Measurements from ENCODE around the gene NUDT3. TPM values are rescaled to one million over a fixed set of nuclear protein-coding genes. Genes with fewer than 3 reads are reported as not detected.

The NUDT3 gene
- polyA plus RNA-seq, 1 of the 3 experiments (the other 2 are of a cell fraction), result 11.9 TPM

DNA sequence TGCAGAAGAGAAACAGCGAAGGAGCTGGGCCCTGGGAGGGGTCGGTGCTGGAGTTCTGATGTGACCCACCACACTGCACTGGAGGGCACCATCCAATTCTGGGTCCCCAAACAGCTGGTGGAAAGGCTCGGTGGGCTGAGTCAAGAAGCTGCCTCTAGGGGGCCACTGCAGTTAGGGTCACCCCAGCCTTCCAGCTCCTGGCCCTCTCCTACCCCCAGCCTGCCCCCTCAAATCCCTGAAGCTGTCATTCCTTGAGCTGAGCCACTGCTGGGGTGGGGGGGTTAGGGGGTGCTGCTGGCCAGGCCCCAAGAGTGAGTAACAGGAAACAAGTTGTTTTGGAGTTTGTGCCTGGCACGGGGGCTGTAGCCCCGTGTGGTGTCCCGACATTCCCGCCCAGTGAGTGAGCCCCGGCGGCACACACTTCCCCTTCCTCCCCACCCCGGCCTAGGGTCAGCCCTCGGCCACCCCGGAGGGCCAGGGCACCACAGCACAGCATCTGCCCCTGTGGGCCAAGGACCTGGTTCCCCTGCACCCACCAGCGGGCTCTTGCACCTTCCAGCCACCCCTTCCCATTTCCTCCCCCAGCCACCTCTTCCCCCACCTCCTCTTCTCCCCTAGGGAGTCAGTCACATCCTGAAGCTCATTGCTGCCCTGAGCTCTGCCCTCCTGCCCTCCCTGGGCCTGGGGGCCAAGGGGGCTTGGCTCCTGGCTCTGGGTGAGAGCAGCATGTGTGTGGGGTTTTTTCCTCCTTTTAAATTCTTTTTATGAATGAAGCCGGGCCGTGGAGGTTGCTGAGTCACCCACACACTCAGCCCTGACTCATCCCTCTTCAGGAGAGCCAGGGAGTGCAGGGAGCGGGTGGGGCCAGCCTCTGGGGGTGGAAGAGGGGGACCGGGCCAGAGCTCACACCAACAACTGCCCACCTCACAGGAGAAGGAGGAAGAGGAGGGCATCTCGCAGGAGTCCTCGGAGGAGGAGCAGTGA lies 148.3 kb downstream of the NUDT3 start (continued):
- TF ChIP-seq EZH2phosphoT487 (IDR thresholded peaks at IDR 0.05; ENCODE audit: borderline replicate concordance, low read depth), result no peak

DNA sequence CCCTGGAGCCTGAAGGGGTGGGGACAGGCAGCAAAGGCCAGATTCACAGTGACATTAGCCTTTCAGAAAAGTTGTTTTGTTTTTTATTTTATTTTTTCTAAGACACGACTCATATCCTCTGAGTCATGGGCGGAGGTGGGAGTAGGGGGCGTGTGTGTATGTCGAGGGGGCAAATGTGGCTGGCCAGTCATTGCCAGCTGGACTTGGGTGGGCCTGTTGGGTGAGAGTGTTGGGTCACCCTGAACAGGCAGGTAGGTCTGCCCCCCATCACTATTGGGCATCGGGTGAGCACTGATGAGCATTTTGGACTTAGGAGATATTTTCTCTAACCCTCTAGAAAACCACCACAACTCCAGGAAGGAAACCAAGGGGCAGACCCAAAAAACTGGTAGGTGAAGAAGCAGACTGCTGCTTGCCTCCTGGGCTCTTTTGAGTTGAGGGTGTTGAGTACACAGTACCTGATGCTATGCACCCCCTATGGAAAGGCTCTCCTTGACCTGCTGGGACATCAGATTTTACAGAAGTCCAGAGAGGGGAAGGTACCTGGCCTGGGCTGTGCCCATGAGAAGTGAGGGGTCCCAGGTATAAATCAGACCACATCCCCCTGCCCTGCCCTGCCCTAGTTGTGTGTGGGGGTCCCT lies 149.2 kb downstream of the NUDT3 start:
- Histone ChIP-seq H4K20me1 (ENCODE audit: insufficient read depth) (no peaks in the 10 kb centered on the region), H3K9me2 (no peaks in the 10 kb centered on the region), H3K36me3 (replicated peaks in 1 of 2; ENCODE audit: control insufficient read depth in 1 of 2, insufficient read depth in 2 of 2, low read length in 1 of 2) (peaks cover 11 to 17% of the 10 kb centered on the region in 2 experiments), H3K9me3 (no peaks in the 10 kb centered on the region), H3F3A (replicated peaks; ENCODE audit: insufficient read depth) (peaks cover 54% of the 10 kb centered on the region), H3K4me2 (peak overlapping the region; percentile 92), H3K27me3 (ENCODE audit: insufficient read depth) (no peaks in the 10 kb centered on the region), H2AFZ (ENCODE audit: low read depth) (no peak overlapping the region), H3K27ac (ENCODE audit: low read depth in 2 of 2, low read length in 1 of 2) (peak overlapping the region in 1 of 2 experiments; percentile 97; a peak in 3 of 4 replicates), H3K4me3 (ENCODE audit: low read depth in 2 of 2, low read length in 1 of 2) (no peak overlapping the region), H3K4me1 (ENCODE audit: control insufficient read depth in 1 of 2, insufficient read depth in 2 of 2, low read depth in 1 of 2, low read length in 1 of 2) (peaks cover 27 to 59% of the 10 kb centered on the region in 2 experiments), H3K9ac (peak overlapping the region; percentile 76; the same call in 1 of the 2 replicates), H3K79me2 (ENCODE audit: insufficient read depth) (peaks cover 39% of the 10 kb centered on the region)
- 28% methylated on average over 5 of the region's 5 CpGs for WGBS (ENCODE audit: low lambda C conversion rate)
- ChIA-PET CTCF (interaction anchor here (0.6 to 2.3 kb wide), 6 partner anchors 47 to 173 kb away, joined by 3 to 8 read pairs (median 4); no protein-coding TSS in a partner anchor), POLR2A (no interaction called here)
- no peak for DNase-seq
- no peak for TF ChIP-seq GABPA (IDR thresholded peaks at IDR 0.05; ENCODE audit: low read depth)
- TF ChIP-seq, protein P1, sequence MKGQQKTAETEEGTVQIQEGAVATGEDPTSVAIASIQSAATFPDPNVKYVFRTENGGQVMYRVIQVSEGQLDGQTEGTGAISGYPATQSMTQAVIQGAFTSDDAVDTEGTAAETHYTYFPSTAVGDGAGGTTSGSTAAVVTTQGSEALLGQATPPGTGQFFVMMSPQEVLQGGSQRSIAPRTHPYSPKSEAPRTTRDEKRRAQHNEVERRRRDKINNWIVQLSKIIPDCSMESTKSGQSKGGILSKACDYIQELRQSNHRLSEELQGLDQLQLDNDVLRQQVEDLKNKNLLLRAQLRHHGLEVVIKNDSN (IDR thresholded peaks at IDR 0.05; ENCODE audit: borderline replicate concordance, low read depth), result no peak
- TF ChIP-seq FOSL2 (IDR thresholded peaks at IDR 0.05; ENCODE audit: borderline replicate concordance, low read depth), result peak; percentile 72
- TF ChIP-seq JUND (IDR thresholded peaks at IDR 0.05), result peak; percentile 72
- no peak for TF ChIP-seq NRF1 (IDR thresholded peaks at IDR 0.05; ENCODE audit: low read depth, low read length)
- no peak for TF ChIP-seq CHD2 (IDR thresholded peaks at IDR 0.05; ENCODE audit: low read length, partially characterized antibody)
- TF ChIP-seq FOXM1 (IDR thresholded peaks at IDR 0.05; ENCODE audit: low read depth), result no peak
- peak; percentile 57; the same call in 1 of the 2 replicates for TF ChIP-seq TCF12 (IDR thresholded peaks at IDR 0.05)
- TF ChIP-seq, protein P2, sequence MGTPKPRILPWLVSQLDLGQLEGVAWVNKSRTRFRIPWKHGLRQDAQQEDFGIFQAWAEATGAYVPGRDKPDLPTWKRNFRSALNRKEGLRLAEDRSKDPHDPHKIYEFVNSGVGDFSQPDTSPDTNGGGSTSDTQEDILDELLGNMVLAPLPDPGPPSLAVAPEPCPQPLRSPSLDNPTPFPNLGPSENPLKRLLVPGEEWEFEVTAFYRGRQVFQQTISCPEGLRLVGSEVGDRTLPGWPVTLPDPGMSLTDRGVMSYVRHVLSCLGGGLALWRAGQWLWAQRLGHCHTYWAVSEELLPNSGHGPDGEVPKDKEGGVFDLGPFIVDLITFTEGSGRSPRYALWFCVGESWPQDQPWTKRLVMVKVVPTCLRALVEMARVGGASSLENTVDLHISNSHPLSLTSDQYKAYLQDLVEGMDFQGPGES (IDR thresholded peaks at IDR 0.05; ENCODE audit: low read depth, low read length), result no peak
- TF ChIP-seq EZH2phosphoT487 (IDR thresholded peaks at IDR 0.05; ENCODE audit: borderline replicate concordance, low read depth), result no peak
- peak; percentile 35; the same call in 1 of the 2 replicates for TF ChIP-seq NFIC (IDR thresholded peaks at IDR 0.05; ENCODE audit: borderline replicate concordance)
- peak in 1 of 2 experiments; percentile 44; a peak in 1 of 4 replicates for TF ChIP-seq EP300 (IDR thresholded peaks at IDR 0.05; ENCODE audit: borderline replicate concordance in 1 of 2, low read depth in 1 of 2, low read length in 1 of 2)
- no peak for TF ChIP-seq ELF1 (IDR thresholded peaks at IDR 0.05)
- TF ChIP-seq, protein P3, sequence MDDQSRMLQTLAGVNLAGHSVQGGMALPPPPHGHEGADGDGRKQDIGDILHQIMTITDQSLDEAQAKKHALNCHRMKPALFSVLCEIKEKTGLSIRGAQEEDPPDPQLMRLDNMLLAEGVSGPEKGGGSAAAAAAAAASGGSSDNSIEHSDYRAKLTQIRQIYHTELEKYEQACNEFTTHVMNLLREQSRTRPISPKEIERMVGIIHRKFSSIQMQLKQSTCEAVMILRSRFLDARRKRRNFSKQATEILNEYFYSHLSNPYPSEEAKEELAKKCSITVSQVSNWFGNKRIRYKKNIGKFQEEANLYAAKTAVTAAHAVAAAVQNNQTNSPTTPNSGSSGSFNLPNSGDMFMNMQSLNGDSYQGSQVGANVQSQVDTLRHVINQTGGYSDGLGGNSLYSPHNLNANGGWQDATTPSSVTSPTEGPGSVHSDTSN (IDR thresholded peaks at IDR 0.05), result peak; percentile 28; the same call in 1 of the 2 replicates
- TF ChIP-seq RAD21 (IDR thresholded peaks at IDR 0.05; ENCODE audit: low read length), result no peak
- TF ChIP-seq, protein P4, sequence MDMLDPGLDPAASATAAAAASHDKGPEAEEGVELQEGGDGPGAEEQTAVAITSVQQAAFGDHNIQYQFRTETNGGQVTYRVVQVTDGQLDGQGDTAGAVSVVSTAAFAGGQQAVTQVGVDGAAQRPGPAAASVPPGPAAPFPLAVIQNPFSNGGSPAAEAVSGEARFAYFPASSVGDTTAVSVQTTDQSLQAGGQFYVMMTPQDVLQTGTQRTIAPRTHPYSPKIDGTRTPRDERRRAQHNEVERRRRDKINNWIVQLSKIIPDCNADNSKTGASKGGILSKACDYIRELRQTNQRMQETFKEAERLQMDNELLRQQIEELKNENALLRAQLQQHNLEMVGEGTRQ (IDR thresholded peaks at IDR 0.05; ENCODE audit: borderline replicate concordance, low read depth, low read length), result no peak
- peak; percentile 68; the same call in 1 of the 2 replicates for TF ChIP-seq RXRA (IDR thresholded peaks at IDR 0.05; ENCODE audit: borderline replicate concordance, low read depth)
- TF ChIP-seq TEAD4 (IDR thresholded peaks at IDR 0.05; ENCODE audit: borderline replicate concordance, insufficient read depth), result no peak
- no peak for TF ChIP-seq YY1 (IDR thresholded peaks at IDR 0.05; ENCODE audit: low read depth)
- TF ChIP-seq, protein P5, sequence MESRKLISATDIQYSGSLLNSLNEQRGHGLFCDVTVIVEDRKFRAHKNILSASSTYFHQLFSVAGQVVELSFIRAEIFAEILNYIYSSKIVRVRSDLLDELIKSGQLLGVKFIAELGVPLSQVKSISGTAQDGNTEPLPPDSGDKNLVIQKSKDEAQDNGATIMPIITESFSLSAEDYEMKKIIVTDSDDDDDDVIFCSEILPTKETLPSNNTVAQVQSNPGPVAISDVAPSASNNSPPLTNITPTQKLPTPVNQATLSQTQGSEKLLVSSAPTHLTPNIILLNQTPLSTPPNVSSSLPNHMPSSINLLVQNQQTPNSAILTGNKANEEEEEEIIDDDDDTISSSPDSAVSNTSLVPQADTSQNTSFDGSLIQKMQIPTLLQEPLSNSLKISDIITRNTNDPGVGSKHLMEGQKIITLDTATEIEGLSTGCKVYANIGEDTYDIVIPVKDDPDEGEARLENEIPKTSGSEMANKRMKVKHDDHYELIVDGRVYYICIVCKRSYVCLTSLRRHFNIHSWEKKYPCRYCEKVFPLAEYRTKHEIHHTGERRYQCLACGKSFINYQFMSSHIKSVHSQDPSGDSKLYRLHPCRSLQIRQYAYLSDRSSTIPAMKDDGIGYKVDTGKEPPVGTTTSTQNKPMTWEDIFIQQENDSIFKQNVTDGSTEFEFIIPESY (IDR thresholded peaks at IDR 0.05; ENCODE audit: borderline replicate concordance, low read depth), result no peak
